OCI-LY1 (cell line): ENCODE measurements around the gene PPP2R2B.

Experiments used
- H2AFZ ChIP-seq: fragments of 200-600 bp; sonication (generic), shearing (Covaris generic); 2 replicates; pipeline ENCODE4 v1.6.0; 2014; ENCODE audit warnings: antibody characterized with exemption, mild to moderate bottlenecking, low read length
- H3F3A ChIP-seq: fragments of 200-600 bp; sonication (generic), shearing (Covaris generic); 2 replicates; pipeline ENCODE4 v1.6.0; 2014; ENCODE audit warnings: mild to moderate bottlenecking, antibody characterized with exemption, low read length, moderate library complexity; ENCODE audit not compliant: insufficient read depth
- H3K27ac ChIP-seq: fragments of 200-600 bp; sonication (generic); 2 replicates; pipeline ENCODE4 v1.5.1; 2014; ENCODE audit warnings: low read length, mixed run types, mild to moderate bottlenecking, low read depth; ENCODE audit not compliant: poor library complexity, severe bottlenecking
- H3K27me3 ChIP-seq: fragments of 200-600 bp; sonication (generic); 2 replicates; pipeline ENCODE4 v1.6.0; 2014; ENCODE audit warnings: antibody characterized with exemption, mild to moderate bottlenecking, low read length, moderate library complexity; ENCODE audit not compliant: insufficient read depth
- H3K36me3 ChIP-seq: fragments of 200-600 bp; sonication (generic); 2 replicates; pipeline ENCODE4 v1.6.1; 2014; ENCODE audit warnings: mild to moderate bottlenecking, antibody characterized with exemption, low read length, moderate library complexity, mixed read lengths; ENCODE audit not compliant: insufficient read depth
- H3K4me1 ChIP-seq: fragments of 200-600 bp; sonication (generic); 2 replicates; pipeline ENCODE4 v1.5.1; 2014; ENCODE audit warnings: mild to moderate bottlenecking, low read length, moderate library complexity; ENCODE audit not compliant: insufficient read depth, severe bottlenecking
- H3K4me2 ChIP-seq: fragments of 200-600 bp; sonication (generic), shearing (Covaris generic); 2 replicates; pipeline ENCODE4 v1.6.1; 2014; ENCODE audit warnings: low read length
- H3K4me3 ChIP-seq: fragments of 200-600 bp; sonication (generic); 2 replicates; pipeline ENCODE4 v1.5.1; 2014; ENCODE audit warnings: low read length, low read depth, mild to moderate bottlenecking, mixed read lengths; ENCODE audit not compliant: poor library complexity, severe bottlenecking
- H3K79me2 ChIP-seq: fragments of 200-600 bp; shearing (Covaris generic); 2 replicates; pipeline ENCODE4 v1.6.1; 2016; ENCODE audit warnings: mixed run types, low read length, mixed read lengths; ENCODE audit not compliant: insufficient read depth
- H3K9ac ChIP-seq: fragments of 200-600 bp; sonication (generic), shearing (Covaris generic); 2 replicates; pipeline ENCODE4 v1.6.1; 2014; ENCODE audit warnings: mild to moderate bottlenecking, low read length, mixed read lengths
- H3K9me2 ChIP-seq: fragments of 200-600 bp; sonication (generic), shearing (Covaris generic); 2 replicates; pipeline ENCODE4 v1.6.1; 2014; ENCODE audit warnings: low read depth, mild to moderate bottlenecking, low read length, mixed read lengths
- H3K9me3 ChIP-seq: fragments of 200-600 bp; shearing (Covaris generic); 2 replicates; pipeline ENCODE4 v1.6.1; 2014; ENCODE audit warnings: low read length, mixed read lengths
- H4K20me1 ChIP-seq: fragments of 200-600 bp; sonication (generic), shearing (Covaris generic); 2 replicates; pipeline ENCODE4 v1.6.0; 2016; ENCODE audit warnings: mild to moderate bottlenecking, low read length; ENCODE audit not compliant: insufficient read depth
- CTCF ChIP-seq: fragments of 200-600 bp; sonication (generic), shearing (Covaris generic); IDR thresholded peaks from 2 replicates; pipeline ENCODE4 v1.5.1; 2017; ENCODE audit warnings: mild to moderate bottlenecking, antibody characterized with exemption, low read length, moderate library complexity, mixed read lengths
- EZH2 ChIP-seq: fragments of 200-600 bp; sonication (generic), shearing (Covaris generic); IDR thresholded peaks from 2 replicates; pipeline ENCODE4 v1.8.0; 2017; ENCODE audit warnings: borderline replicate concordance, mixed run types, mild to moderate bottlenecking, antibody characterized with exemption, low read length, moderate library complexity, mixed read lengths

The PPP2R2B gene

GRCh38 chr5:146582051-146582596 lies 296.4 kb downstream of the PPP2R2B start:
- Histone ChIP-seq H4K20me1 (no peaks in the 10 kb centered on the region), H3K27ac (no peak overlapping the region), H3K9ac (no peak overlapping the region), H3K36me3 (no peaks in the 10 kb centered on the region), H3K27me3 (no peaks in the 10 kb centered on the region), H3K9me3 (no peaks in the 10 kb centered on the region), H2AFZ (no peak overlapping the region), H3K4me1 (no peaks in the 10 kb centered on the region), H3F3A (no peaks in the 10 kb centered on the region), H3K4me3 (no peak overlapping the region), H3K4me2 (no peak overlapping the region), H3K79me2 (no peaks in the 10 kb centered on the region), H3K9me2 (no peaks in the 10 kb centered on the region)
- TF ChIP-seq CTCF (no peak), EZH2 (no peak)

GRCh38 chr5:146580237-146580636 lies 298.3 kb downstream of the PPP2R2B start:
- no peak overlapping the region for H3K27ac ChIP-seq
- no peaks in the 10 kb centered on the region for H3F3A ChIP-seq
- H3K4me2 ChIP-seq, result no peak overlapping the region
- no peaks in the 10 kb centered on the region for H3K4me1 ChIP-seq
- TF ChIP-seq EZH2 (no peak), CTCF (no peak)
- H3K27me3 ChIP-seq, result no peaks in the 10 kb centered on the region
- H4K20me1 ChIP-seq, result no peaks in the 10 kb centered on the region
- H3K79me2 ChIP-seq, result no peaks in the 10 kb centered on the region
- H3K4me3 ChIP-seq, result no peak overlapping the region
- no peaks in the 10 kb centered on the region for H3K9me3 ChIP-seq
- no peaks in the 10 kb centered on the region for H3K9me2 ChIP-seq
- H3K36me3 ChIP-seq, result no peaks in the 10 kb centered on the region
- no peak overlapping the region for H3K9ac ChIP-seq
- H2AFZ ChIP-seq, result no peak overlapping the region

- TF ChIP-seq CTCF (no peak), EZH2 (no peak)
- H3K4me2 ChIP-seq, result no peak overlapping the region
- H4K20me1 ChIP-seq, result no peaks in the 10 kb centered on the region
- H3K36me3 ChIP-seq, result no peaks in the 10 kb centered on the region
- H3K4me3 ChIP-seq, result no peak overlapping the region
- no peaks in the 10 kb centered on the region for H3K9me2 ChIP-seq
- H3K4me1 ChIP-seq, result no peaks in the 10 kb centered on the region
- no peak overlapping the region for H3K9ac ChIP-seq
- no peak overlapping the region for H3K27ac ChIP-seq
- no peaks in the 10 kb centered on the region for H3K79me2 ChIP-seq
- H3K27me3 ChIP-seq, result no peaks in the 10 kb centered on the region
- H3F3A ChIP-seq, result no peaks in the 10 kb centered on the region
- H2AFZ ChIP-seq, result no peak overlapping the region
- H3K9me3 ChIP-seq, result no peaks in the 10 kb centered on the region
Measured at GRCh38 chr5:146574713-146575112, 303.8 kb downstream of the PPP2R2B start.
